SIG-M5 treated with dmso at 0.1 percent for 504 hours (cell line): ENCODE results near the gene SCG5.
"Not testable (repeated sequence)": the region's sequence is repeated elsewhere in the genome, so short reads cannot be mapped to it uniquely, and the experiment has no call there.

ENCODE experiments used
- DNase-seq: peaks from one replicate; lab custom pipeline; 2025; ENCODE audit not compliant: unreplicated experiment; lab: John Stamatoyannopoulos, UW

Gene SCG5, protein sequence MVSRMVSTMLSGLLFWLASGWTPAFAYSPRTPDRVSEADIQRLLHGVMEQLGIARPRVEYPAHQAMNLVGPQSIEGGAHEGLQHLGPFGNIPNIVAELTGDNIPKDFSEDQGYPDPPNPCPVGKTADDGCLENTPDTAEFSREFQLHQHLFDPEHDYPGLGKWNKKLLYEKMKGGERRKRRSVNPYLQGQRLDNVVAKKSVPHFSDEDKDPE

GRCh38 chr15:32641517-32642059, at the start of gene SCG5:
Gene SCG5, plus strand, starts transcription at chr15:32641710. Its CDS starts 1,883 bp downstream, at chr15:32643593.
- no peak for DNase-seq

DNA sequence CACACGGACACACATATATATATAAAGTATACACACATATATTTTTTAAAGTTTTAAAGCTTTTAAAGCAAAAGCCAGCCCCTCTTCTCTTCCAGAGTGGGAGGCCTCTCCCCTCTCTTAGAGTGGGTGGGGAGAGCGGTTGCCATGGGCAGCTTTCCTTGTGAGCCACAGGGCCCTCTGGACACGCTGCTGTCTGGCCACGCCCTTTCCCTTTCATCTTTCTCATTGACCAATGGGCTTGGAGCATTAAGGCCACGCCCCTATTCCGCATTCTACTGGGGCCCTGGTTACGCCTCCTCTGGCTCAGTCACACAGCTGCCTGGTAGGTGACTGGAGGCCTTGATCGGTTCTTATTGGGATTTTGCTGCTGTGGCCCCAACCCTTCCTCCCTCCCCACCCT, 48.4 kb upstream of the SCG5 start, which contains the start of gene GOLGA8N:
TSS of gene GOLGA8N (plus strand) at position 306 of the 400 bp plus-strand sequence.
- DNase-seq, result not testable (repeated sequence)

DNA sequence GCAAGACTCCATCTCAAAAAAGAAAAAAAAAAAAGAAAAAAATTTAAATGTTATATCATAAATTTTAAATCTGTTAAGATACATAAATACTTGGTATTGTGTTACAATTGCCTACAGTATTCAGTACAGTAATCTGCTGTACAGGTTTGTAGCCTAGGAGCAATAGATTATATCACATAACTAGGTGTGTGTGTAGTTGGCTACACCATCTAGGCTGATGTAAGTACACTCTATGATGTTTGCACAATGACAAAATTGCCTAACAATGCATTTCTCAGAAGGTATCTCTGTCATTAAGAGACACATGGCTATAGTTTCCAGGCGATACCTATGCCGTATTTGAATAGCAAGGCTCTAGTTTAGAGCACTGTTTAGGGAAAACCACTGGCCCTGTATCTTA, 32.0 kb upstream of the SCG5 start:
- not testable (repeated sequence) for DNase-seq

DNA sequence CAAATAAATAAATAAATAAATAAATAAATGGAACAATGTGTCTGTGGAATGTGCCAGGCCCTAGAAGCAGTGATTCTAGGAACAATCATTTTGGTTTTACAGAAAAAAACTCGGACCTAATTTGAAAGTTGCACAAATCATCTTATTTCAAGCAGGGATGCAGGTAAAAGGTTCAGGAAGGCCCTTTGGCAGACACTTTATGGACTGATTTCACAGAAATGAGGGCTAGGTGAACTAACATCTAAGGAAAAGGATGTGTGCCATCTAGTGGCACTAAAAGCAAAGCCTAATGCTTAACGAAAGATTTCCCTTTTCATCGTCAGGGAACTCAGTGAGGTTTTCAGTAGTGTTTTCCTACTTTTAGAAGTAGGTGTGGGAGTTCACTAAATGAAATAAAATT, 30.8 kb upstream of the SCG5 start:
- DNase-seq, result not testable (repeated sequence)

GRCh38 chr15:32614712-32615050, 26.8 kb upstream of the SCG5 start:
- not testable (repeated sequence) for DNase-seq

- not testable (repeated sequence) for DNase-seq
Observed at GRCh38 chr15:32615051-32615870, 26.2 kb upstream of the SCG5 start, which contains the start of gene ARHGAP11A. Gene ARHGAP11A, plus strand, starts transcription at chr15:32615504. Its CDS starts 708 bp downstream, at chr15:32616212.

DNA sequence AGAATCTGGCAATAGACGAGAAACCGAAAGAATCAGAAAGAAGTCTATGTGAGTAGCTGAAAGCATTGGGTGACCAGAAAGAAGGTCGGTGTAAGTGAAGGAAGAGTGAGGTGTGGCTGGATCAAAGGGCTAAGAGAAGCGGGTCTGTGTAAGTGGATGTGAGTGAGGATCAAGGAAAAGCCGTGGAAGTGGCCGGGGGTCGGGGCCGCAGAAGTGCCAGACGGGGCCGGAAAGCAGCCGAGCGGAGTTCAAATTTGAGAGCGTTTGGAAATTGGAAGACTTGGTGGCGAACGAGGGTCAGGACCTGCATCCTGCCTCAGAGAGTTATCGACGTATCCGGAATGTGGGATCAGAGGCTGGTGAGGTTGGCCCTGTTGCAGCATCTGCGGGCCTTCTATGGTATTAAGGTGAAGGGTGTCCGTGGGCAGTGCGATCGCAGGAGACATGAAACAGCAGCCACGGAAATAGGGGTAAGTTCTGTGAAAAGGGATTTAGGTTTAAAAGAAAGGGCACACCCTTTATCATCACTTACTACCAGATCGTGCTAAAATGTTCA, 25.6 kb upstream of the SCG5 start:
- DNase-seq, result not testable (repeated sequence)

- no peak for DNase-seq
Observed at GRCh38 chr15:32636410-32636809, 5.1 kb upstream of the SCG5 start.

DNA sequence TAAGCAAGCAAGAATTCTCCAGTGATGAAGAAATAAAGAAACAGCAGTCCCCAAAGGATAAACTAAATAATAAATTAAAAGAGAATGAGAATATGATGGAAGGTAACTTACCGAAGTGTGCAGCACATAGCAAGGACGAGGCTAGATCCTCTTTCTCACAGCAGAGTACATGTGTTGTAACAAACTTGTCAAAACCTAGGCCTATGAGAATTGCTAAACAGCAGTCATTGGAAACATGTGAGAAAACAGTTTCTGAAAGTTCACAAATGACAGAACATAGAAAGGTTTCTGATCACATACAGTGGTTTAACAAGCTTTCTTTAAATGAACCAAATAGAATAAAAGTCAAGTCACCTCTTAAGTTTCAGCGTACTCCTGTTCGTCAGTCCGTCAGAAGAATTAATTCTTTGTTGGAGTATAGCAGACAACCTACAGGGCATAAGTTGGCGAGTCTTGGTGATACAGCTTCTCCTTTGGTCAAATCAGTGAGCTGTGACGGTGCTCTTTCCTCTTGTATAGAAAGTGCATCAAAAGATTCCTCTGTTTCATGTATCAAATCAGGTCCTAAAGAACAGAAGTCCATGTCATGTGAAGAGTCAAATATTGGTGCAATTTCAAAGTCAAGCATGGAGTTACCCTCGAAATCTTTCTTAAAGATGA, 4.5 kb upstream of the SCG5 start:
- DNase-seq, result no peak

- no peak for DNase-seq
Observed at GRCh38 chr15:32637704-32638103, 3.8 kb upstream of the SCG5 start.

GRCh38 chr15:32642667-32643435, 1.3 kb downstream of the SCG5 start:
- no peak for DNase-seq

- no peak for DNase-seq
Observed at GRCh38 chr15:32643907-32644445, 2.5 kb downstream of the SCG5 start.

DNA sequence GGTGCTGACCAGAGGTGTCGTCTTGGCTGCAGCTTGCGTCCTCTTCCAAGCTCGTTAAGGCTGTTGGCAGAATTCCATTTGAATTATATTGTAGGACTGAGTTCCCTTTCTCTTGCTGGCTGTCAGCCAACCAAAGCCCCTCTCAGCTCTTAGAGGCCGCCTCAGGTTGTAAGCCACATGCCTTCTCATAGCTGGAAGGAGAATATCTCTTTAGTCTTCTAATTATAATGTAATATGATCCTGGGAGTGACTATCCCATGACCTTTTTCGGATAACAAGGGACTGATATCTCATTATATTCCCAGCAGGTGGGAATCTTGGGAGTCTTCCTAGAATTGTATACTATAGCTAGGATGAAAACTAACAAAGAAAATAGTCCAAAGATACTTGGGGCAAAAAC, 4.8 kb downstream of the SCG5 start:
- no peak for DNase-seq

DNA sequence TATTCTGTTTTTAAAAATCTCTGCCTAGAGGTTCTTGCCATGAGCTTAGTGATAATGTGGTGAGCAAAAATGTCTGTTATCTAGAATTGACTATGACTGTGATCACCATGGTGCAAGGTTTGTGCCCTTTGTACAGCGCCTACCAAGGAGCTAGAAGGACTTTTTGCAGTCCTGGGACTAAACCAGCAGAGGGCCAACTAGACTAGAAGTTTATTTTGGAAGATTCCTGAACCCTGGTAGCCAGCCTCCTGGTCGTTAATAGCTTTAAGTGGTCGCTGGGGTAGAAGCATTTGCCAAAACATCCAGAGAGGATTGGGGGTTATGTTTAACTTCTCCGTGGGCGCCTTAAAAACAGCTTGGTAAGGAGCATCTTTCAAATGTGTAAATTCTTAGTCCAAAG, 7.8 kb downstream of the SCG5 start:
- peak; percentile 34 for DNase-seq

DNA sequence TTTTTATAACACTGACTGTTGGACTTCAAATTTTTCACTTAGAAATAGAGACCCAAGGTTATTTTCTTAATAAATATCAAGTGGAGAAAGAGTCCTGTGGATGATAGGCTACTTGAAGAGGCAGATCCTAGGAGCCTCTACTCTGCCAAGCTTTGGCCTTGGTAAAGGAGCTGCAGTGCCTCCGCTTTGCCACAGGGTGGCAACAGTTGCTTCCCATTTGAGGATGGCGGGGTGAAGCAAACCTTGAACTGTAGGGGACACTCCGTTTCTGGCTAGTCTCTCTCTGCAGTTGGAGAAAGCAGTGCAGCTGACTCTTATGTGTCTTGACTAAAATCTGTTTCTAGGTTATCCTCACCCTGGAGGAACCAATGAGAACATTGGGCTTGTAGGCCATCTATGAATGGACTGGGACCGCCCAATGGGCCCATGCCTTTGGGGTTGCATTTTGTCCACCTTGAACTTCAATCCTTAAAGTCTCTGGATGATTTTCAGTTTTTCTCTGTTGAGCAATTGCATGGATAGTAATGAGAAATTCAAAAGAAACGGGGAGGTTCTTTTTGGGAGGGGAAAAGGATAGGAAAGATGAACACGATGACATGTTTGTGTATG, 9.8 kb downstream of the SCG5 start:
- peak; percentile 56 for DNase-seq

GRCh38 chr15:32652178-32652577, 10.7 kb downstream of the SCG5 start:
- no peak for DNase-seq

DNA sequence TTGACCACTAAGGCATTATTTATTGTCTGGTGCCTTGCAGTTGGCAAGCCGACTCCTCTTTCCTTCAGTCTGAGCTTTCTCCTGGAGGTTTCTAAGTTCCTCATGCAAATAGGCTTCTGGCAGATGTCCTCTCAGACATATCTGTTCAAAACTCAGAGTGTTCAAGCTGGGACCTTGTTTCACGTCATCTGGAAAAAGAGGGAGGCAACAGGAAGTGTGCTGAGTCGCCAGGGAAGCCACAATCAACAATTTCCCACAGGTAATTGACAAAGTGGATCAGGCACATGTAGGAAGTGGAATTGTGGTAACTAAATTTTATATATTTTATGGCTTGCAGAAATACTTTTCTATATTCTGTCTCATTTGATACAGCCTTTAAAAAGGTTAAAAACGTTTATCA, 14.6 kb downstream of the SCG5 start:
- DNase-seq, result no peak

DNA sequence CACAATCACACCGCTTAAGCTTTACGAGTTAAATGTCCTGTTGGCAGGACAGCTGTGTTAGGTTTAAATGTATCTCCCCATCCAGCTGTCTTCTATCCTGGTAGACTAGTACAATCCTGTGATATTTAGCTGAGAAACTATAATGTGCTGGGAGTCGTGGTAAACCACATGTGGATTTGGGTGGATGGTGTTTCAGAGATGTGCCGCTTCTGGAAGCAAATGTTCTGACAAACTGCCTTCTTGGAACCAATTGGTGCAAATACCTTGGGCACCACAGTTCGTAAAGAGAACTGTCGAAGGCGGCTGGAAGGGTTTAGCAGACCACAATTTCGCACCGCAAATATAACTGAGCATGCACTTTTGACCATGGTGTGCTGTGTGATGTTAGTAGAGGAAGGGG, 15.0 kb downstream of the SCG5 start:
- no peak for DNase-seq

- DNase-seq, result no peak
Observed at GRCh38 chr15:32657198-32657883, 15.8 kb downstream of the SCG5 start.
